ENCODE results near the gene SELENOS.

SELENOS gene

DNA sequence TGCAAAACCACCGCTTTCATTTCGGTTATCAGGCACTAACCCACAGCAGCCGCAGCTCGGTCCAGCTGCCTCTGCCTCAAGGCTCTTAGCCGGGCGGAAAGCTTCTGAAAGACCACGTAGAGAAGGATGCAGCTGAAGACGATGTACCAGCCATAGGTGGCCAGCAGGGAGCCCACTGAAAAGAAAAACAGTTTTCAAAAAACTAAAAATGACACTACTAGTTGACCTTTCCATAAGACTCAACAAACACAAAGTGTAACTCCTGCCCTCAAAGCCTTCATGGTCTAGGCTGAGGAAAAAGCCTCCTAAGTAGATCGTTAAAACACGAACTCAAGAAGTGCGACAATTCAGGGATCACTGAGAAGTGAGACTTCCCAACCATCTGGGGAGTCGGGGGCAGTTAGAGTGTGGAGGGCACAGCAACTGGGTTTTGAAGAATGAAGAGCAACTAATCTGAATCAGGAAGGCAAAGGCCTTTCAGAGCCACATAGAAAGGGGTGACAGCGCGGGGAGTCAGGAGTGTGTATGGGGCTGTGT lies 716 bp downstream of the SELENOS start:
- DNase-seq: no peak
- H3K9me3 ChIP-seq (ENCODE audit: severe bottlenecking): no peaks in the 10 kb centered on the region
- no peaks in the 10 kb centered on the region for H3K27me3 ChIP-seq (ENCODE audit: insufficient read depth, low read depth, severe bottlenecking)
- peak overlapping the region; percentile 52 for H3K27ac ChIP-seq
- TF ChIP-seq, protein P1, sequence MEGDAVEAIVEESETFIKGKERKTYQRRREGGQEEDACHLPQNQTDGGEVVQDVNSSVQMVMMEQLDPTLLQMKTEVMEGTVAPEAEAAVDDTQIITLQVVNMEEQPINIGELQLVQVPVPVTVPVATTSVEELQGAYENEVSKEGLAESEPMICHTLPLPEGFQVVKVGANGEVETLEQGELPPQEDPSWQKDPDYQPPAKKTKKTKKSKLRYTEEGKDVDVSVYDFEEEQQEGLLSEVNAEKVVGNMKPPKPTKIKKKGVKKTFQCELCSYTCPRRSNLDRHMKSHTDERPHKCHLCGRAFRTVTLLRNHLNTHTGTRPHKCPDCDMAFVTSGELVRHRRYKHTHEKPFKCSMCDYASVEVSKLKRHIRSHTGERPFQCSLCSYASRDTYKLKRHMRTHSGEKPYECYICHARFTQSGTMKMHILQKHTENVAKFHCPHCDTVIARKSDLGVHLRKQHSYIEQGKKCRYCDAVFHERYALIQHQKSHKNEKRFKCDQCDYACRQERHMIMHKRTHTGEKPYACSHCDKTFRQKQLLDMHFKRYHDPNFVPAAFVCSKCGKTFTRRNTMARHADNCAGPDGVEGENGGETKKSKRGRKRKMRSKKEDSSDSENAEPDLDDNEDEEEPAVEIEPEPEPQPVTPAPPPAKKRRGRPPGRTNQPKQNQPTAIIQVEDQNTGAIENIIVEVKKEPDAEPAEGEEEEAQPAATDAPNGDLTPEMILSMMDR (IDR thresholded peaks at IDR 0.05; ENCODE audit: low read depth, low read length): 0 out of 2 replicates have a peak, but pooled peaks have one; percentile 20
- peak overlapping the region; percentile 72 for H3K4me3 ChIP-seq (ENCODE audit: low read depth, low read length)
- H3K36me3 ChIP-seq: peaks cover 57% of the 10 kb centered on the region

DNA sequence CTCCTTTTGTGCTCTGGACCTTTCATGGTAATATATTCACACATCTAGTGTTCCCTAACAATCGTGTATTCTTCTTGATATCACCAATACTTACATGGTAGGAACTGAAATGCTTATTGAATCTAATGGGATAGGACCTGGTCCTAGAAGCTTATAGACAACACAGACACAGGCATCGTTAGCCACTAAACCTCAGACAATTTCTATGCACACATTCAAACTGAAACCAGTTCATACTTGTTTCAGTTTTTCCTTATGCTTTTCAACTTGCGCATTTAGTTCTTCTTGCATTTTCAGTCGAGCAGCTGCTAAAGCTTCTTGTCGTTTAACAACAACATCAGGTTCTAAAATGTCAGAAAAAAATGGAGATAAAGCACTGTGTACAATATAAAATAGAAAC lies 2.3 kb downstream of the SELENOS start:
- H3K4me3 ChIP-seq (ENCODE audit: low read depth, low read length): no peak overlapping the region
- peaks cover 58% of the 10 kb centered on the region for H3K36me3 ChIP-seq
- DNase-seq: no peak
- H3K27me3 ChIP-seq (ENCODE audit: insufficient read depth, low read depth, severe bottlenecking): no peaks in the 10 kb centered on the region
- H3K9me3 ChIP-seq (ENCODE audit: severe bottlenecking): no peaks in the 10 kb centered on the region
- H3K27ac ChIP-seq: no peak overlapping the region
- TF ChIP-seq, protein P1 (IDR thresholded peaks at IDR 0.05; ENCODE audit: low read depth, low read length): no peak

DNA sequence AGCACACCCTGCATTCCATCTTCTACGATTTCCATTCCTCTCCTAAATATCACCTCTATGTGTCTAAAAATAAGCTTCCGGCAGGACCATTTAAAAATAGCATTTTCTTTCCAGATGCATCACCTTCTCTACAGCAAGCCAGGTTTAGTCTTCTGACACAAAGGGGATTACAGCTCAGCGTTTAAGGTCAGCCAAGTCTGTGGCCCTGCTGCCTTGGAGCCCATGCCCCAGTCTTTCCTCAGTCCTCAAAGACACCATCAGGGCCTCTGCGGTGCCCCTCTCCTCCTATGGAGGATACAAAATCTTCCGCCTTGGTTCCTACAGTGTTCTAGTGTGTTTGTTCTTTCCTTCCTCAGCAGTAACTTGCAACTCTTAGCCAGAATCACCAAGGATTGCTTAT lies 3.8 kb downstream of the SELENOS start:
- TF ChIP-seq, protein P1 (IDR thresholded peaks at IDR 0.05; ENCODE audit: low read depth, low read length): no peak
- H3K27ac ChIP-seq: no peak overlapping the region
- no peak overlapping the region for H3K4me3 ChIP-seq (ENCODE audit: low read depth, low read length)
- no peaks in the 10 kb centered on the region for H3K9me3 ChIP-seq (ENCODE audit: severe bottlenecking)
- no peaks in the 10 kb centered on the region for H3K27me3 ChIP-seq (ENCODE audit: insufficient read depth, low read depth, severe bottlenecking)
- DNase-seq: no peak
- H3K36me3 ChIP-seq: peaks cover 57% of the 10 kb centered on the region

DNA sequence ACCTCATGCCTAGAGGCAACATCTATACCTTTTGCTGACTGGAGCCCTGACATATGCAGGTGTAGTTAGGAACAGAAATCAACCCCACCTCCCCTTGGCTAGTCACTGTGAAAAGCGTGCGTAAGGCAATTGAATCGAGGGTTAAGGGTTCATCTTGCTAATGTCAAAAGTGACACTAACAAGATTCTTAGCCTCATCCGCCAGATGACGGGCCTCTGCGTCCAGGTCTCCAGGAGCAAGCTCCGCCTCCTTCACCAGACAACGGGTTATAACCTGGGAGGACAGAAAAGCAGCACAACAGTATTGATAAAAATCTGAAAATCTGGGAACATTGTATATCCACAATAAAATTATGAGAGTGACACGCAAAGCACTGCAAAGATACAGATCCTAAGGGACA lies 4.7 kb downstream of the SELENOS start:
- Histone ChIP-seq H3K27ac (no peak overlapping the region), H3K9me3 (ENCODE audit: severe bottlenecking) (no peaks in the 10 kb centered on the region), H3K4me3 (ENCODE audit: low read depth, low read length) (no peak overlapping the region), H3K36me3 (peaks cover 57% of the 10 kb centered on the region), H3K27me3 (ENCODE audit: insufficient read depth, low read depth, severe bottlenecking) (no peaks in the 10 kb centered on the region)
- TF ChIP-seq, protein P1 (IDR thresholded peaks at IDR 0.05; ENCODE audit: low read depth, low read length): no peak
- no peak for DNase-seq

DNA sequence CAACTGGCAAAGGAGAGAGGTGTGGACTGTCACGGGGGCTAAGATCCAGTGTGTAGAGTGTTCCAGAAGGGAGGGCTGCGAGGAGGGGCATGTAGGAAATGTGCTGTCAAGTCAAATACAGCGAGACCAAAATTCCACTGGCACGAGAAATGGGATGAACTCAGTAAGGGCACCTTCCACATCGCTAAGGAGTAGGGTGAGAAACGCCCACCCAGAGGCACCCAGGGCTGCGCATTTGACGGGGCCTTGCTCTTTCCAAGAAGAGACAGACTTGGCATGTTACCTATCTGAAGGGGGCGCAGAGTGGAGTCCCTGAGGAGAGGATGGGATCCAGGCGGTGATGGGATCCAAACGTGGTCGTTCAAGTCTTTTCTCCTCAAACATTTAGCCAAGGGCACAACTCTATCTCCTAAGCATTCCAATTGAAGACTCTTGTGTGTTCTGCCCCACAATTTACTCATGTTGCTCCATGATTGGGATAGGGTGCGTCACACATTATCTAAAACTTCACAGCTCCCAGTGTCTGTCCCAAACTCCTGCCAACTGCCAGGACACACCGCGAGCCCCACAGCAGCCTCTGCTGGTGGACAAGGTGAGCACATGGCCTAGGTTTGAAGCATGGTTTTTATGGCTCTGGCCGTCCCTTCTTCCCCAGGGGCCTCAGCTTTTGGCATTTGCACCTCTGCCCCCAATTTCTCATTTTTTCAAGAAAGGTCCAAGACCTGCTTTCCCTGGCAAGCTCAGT lies 7.6 kb downstream of the SELENOS start:
- TF ChIP-seq, protein P1 (IDR thresholded peaks at IDR 0.05; ENCODE audit: low read depth, low read length): peak; percentile 73
- Histone ChIP-seq H3K9me3 (ENCODE audit: severe bottlenecking) (no peaks in the 10 kb centered on the region), H3K4me3 (ENCODE audit: low read depth, low read length) (no peak overlapping the region), H3K36me3 (peaks cover 49% of the 10 kb centered on the region), H3K27me3 (ENCODE audit: insufficient read depth, low read depth, severe bottlenecking) (no peaks in the 10 kb centered on the region), H3K27ac (no peak overlapping the region)
- no peak for DNase-seq

Data from WERI-Rb-1 (cell line).